Natural killer cell treated with Interleukin-12 subunit alpha and Interleukin-12 subunit beta and Interleukin-15 and Interleukin-18, amount 100 ng/mL, for 72 hours (primary cell): ENCODE results near the gene AKR1B15. TPM values are rescaled to one million over a fixed set of nuclear protein-coding genes. Genes with fewer than 3 reads are reported as not detected.

Experiments used
- ATAC-seq, 2 donors: fragments of 150-1000 bp; cut with Tn5 transposase in 1 of 2; sonication (Bioruptor Pico), chemical (Tn5 transposase) in 1 of 2; 2 replicates each; pipeline ENCODE4 v1.10.0; 2021
- DNase-seq: peaks from one replicate; pipeline ENCODE4 v3.0.0; 2022; ENCODE audit warnings: low spot score
- H3K27ac Mint-ChIP-seq, 2 donors: 1 replicate in 1 of 2; 2 replicates in 1 of 2; pipeline ENCODE4 v1.8.0; 2022; ENCODE audit warnings: mixed read lengths in 2 of 2, mild to moderate bottlenecking in 1 of 2, moderate library complexity in 1 of 2
- H3K27me3 Mint-ChIP-seq, 2 donors: 1 replicate in 1 of 2; 2 replicates in 1 of 2; pipeline ENCODE4 v1.8.0; 2022; ENCODE audit warnings: mixed read lengths in 2 of 2
- H3K36me3 Mint-ChIP-seq: one replicate; pipeline ENCODE4 v1.8.0; 2022; ENCODE audit warnings: mixed read lengths
- H3K4me1 Mint-ChIP-seq, 2 donors: 1 replicate in 1 of 2; 2 replicates in 1 of 2; pipeline ENCODE4 v1.8.0; 2022; ENCODE audit warnings: low read depth in 2 of 2, mixed read lengths in 2 of 2, mild to moderate bottlenecking in 1 of 2
- H3K4me3 Mint-ChIP-seq: one replicate; pipeline ENCODE4 v1.8.0; 2022; ENCODE audit warnings: mixed read lengths
- H3K9me3 Mint-ChIP-seq: 2 replicates; pipeline ENCODE4 v1.8.0; 2022; ENCODE audit warnings: mixed read lengths
- total RNA-seq, 2 donors: library from RNA; stranded (reverse); gene quantifications; one replicate each; pipeline ENCODE4 v1.2.3, GENCODE V29; 2022

Gene AKR1B15
- total RNA-seq, 2 donors from 2014 or later = not detected

DNA sequence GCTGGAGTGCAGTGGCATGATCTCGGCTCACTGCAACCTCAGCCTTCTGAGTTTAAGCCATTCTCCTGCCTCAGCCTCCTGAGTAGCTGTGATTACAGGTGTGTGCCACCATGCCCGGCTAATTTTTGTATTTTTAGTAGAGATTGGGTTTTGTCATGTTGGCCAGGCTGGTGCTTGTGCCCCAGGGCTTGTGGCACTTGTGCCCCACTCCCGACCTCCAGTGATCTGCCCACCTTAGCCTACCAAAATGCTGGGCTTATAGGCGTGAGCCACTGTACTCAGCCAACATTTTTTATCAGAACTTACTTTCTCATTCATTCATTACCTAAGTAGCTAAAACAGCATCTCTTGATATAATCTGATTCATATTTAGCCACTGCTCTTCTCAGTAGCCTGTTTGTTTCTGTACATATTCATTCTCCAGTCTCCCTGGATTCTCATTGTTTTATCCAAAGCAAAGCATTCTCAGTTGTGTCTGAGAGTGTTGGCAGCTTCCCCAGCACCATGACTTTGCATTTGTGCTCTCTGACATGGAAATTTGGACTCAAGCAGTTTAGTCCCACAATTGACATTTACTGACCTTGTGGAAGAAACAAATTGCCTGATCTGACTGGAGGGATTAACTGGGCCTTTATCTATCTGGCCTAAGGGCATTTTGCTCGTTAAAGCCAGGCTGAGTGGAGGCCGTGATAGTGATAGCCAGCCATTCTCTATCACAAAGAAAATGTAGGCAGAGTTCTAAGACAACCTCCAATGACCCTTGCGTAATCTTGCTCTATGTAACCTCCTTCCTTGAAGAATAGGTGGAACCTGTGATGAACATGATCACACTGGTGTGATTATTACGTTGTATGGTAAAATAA lies 44.9 kb downstream of the AKR1B15 start:
- no peaks in the 10 kb centered on the region for H3K4me1 Mint-ChIP-seq
- H3K27me3 Mint-ChIP-seq = peaks cover 9 to 36% of the 10 kb centered on the region in 2 donors
- peaks cover 4% of the 10 kb centered on the region for H3K9me3 Mint-ChIP-seq
- DNase-seq = no peak
- peaks cover 2% of the 10 kb centered on the region for H3K36me3 Mint-ChIP-seq
- no peak overlapping the region for H3K4me3 Mint-ChIP-seq
- no peak for ATAC-seq
- no peak overlapping the region for H3K27ac Mint-ChIP-seq

DNA sequence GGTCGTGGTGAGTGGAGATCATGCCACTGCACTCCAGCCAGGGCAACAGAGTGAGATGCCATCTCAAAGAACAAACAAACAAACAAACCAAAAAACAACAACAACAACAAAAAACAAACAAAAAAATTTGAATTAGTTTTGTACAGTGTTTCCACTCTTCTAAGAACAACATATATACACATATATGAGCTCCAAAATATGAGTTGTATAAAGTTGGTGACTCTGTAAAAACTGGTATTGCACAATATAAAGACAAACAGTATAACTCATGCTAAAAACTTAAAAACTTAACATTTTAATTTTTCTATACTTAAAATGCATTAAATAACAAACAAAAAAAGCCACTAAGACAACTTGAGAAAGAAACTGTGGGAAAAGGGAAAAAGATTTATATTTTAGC lies 46.0 kb downstream of the AKR1B15 start:
- H3K4me1 Mint-ChIP-seq = no peaks in the 10 kb centered on the region
- H3K27me3 Mint-ChIP-seq = peaks cover 13 to 38% of the 10 kb centered on the region in 2 donors
- H3K36me3 Mint-ChIP-seq = peaks cover 7% of the 10 kb centered on the region
- peaks cover 4% of the 10 kb centered on the region for H3K9me3 Mint-ChIP-seq
- ATAC-seq = no peak
- H3K4me3 Mint-ChIP-seq = no peak overlapping the region
- H3K27ac Mint-ChIP-seq = no peak overlapping the region
- DNase-seq = no peak

DNA sequence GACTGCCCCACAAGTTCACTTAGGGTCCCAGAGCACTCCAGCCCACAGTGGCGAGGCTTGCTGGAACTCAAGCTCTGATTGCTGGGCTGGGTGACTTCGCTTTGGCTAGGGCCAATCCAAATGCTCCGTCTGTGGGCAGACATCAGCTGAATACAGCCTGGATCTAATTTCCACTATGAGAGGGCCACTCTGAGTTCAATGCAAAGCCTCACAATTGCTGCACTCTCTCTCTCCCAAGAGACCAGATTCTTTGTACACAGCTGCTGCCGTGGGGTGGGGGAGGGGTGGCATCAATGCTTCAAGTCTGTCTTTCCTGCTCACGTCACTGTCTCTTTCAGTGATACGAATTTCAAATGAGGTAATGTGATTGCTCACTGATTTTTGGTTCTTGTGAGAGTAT lies 50.5 kb downstream of the AKR1B15 start:
- no peaks in the 10 kb centered on the region for H3K4me1 Mint-ChIP-seq
- H3K27me3 Mint-ChIP-seq = peaks cover 26 to 38% of the 10 kb centered on the region in 2 donors
- H3K27ac Mint-ChIP-seq = no peak overlapping the region
- peaks cover 7% of the 10 kb centered on the region for H3K36me3 Mint-ChIP-seq
- no peaks in the 10 kb centered on the region for H3K9me3 Mint-ChIP-seq
- ATAC-seq (no peak), DNase-seq (no peak)
- no peak overlapping the region for H3K4me3 Mint-ChIP-seq

DNA sequence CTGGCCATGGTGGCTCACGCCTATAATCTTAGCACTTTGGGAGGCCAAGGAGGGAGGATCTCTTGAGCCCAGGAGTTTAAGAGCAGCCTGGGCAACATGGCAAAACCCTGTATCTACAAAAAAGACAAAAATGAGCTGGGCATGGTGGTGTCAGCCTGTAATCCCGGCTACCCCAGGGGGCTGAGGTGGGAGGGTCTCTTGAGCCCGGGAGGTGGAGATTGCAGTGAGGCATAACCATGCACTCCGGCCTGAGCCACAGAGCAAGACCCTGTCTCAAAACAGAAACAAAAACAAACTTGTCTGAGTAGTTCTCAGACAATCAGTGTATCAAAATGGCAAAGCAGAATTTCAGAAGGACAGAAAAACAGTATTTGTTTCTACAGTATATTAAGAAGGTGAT lies 52.5 kb downstream of the AKR1B15 start:
- DNase-seq = no peak
- H3K27me3 Mint-ChIP-seq = peaks cover 31 to 46% of the 10 kb centered on the region in 2 donors
- ATAC-seq = no peak
- H3K27ac Mint-ChIP-seq = no peak overlapping the region
- peaks cover 7% of the 10 kb centered on the region for H3K36me3 Mint-ChIP-seq
- H3K9me3 Mint-ChIP-seq = no peaks in the 10 kb centered on the region
- peaks cover 2 to 3% of the 10 kb centered on the region in 2 donors for H3K4me1 Mint-ChIP-seq
- H3K4me3 Mint-ChIP-seq = no peak overlapping the region

DNA sequence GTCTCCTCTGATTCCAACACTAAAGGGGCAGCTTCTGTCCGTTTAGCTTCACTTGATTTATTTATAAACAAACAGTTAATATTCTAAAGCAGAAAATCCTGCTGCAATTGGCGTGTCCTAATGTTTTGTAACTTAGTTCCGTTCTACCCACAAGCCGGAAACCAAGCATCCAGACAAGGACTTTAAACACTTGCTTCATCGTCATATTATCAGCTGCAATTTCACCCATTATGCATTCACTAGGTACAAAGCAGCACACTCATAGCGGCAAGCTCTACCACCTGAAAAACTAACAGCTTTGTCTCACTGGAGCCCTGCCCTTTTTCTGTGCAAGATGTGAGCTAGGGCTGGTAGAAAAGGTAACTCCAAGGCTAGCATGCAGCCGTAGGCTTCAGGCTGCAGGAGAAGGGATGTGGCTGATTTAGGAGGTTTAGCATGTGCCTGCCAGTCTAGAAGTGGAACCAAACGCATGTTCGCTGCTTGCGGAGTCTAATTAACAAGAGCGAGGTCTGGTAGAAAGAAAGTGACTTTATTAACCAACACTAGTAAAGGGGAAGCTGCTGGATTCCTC lies 54.1 kb downstream of the AKR1B15 start:
- Mint-ChIP-seq H3K9me3 (no peaks in the 10 kb centered on the region), H3K27me3 (peaks cover 29 to 35% of the 10 kb centered on the region in 2 donors), H3K27ac (no peak overlapping the region), H3K4me3 (no peak overlapping the region), H3K36me3 (peaks cover 7% of the 10 kb centered on the region), H3K4me1 (peaks cover 3 to 6% of the 10 kb centered on the region in 2 donors)
- DNase-seq (no peak), ATAC-seq (no peak)

DNA sequence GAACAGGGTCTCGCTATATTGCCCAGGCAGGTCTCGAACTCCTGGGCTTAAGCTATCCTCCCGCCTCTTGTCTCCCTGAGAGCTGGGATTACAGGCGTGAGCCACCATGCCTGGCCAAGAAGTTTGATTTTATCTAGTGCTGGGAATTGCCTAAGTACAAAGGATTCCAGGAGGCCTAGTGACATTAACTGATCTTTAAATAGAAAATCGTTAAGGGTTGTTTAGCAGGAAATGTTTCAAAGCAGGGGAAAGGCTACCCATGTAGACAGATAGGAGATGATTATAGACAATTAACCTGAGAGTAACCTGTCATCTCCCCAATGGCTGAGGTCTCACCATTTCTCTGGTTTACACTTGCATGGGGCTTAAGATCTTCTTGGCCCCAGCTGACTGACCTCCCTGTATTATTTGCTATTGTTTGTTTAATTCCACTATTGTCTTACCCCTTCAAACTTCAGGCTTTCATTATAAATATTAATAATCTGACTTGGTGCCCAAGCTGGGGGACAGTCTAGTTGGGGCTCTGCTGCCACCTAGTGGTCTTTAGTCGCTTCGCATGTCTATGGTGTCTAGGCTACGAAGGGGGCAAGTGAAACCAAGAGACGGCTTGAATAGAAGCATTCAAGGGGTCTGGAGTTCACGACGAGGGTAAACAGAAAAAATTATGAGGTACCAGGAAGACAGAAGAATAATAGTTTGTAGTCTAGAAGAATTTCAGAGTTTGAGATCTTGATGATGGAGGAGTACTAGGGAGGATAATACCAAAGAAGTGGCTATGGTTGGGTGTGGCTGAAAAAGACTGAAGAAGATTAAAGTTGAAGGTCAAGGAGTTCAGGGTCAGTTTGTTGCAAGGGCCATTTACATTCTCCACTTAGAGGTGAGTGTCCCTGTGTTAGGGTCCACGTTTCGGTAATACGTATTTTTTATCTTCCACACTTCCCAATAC lies 57.3 kb downstream of the AKR1B15 start:
- Mint-ChIP-seq H3K27me3 (peaks cover 32 to 34% of the 10 kb centered on the region in 2 donors), H3K9me3 (no peaks in the 10 kb centered on the region), H3K36me3 (no peaks in the 10 kb centered on the region), H3K27ac (no peak overlapping the region), H3K4me1 (peaks cover 3 to 6% of the 10 kb centered on the region in 2 donors), H3K4me3 (peak overlapping the region; percentile 23)
- DNase-seq (no peak), ATAC-seq (peak; percentile 81 to 87)

DNA sequence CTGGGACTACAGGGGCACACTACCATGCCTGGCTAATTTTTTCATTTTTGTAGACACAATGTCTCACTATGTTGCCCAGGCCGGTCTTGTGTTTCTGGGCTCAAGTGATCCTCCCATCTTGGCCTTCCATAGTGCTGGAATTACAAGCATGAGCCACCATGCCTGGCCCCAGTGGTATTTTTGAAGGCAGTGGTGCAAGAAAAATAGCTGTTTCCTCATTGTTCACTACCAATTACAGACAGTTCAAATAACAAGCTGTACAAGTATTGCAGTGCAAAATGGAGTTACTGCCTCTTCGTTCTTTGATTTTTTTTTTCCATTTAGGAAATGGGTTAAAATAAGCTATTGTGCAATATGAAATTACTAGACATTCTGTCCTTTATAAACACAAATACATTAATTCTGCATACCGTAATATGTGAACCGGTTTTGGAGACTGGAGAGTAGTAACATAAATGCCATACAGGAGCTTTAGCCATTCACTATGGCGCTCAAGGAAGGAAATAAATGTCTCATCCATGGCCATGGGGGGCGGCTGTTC lies 62.8 kb downstream of the AKR1B15 start:
- no peaks in the 10 kb centered on the region for H3K9me3 Mint-ChIP-seq
- H3K4me1 Mint-ChIP-seq = peaks cover 0 to 10% of the 10 kb centered on the region in 2 donors
- DNase-seq (no peak), ATAC-seq (no peak)
- no peak overlapping the region for H3K4me3 Mint-ChIP-seq
- H3K27ac Mint-ChIP-seq = no peak overlapping the region
- H3K36me3 Mint-ChIP-seq = no peaks in the 10 kb centered on the region
- peaks cover 22 to 34% of the 10 kb centered on the region in 2 donors for H3K27me3 Mint-ChIP-seq

DNA sequence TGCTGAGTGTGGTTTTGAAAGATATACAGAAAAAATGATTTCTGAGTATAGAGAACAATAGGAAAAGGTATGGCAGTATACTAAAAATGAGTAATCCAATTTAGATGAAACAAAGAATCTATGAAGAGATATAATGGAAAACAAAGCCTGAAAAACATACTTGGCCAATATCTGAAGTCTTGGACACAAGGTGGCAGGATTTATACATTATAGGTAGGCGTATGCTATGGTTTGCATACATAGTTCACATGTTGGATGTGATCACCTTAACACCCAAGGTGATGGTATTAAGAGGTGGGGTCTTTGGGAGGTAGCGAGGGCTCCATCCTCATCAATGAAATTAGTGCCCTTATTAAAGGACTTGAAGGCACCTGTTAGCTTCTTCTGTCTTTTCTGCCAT lies 63.3 kb downstream of the AKR1B15 start:
- ATAC-seq = no peak
- H3K36me3 Mint-ChIP-seq = no peaks in the 10 kb centered on the region
- no peak overlapping the region for H3K4me3 Mint-ChIP-seq
- no peak for DNase-seq
- peaks cover 0 to 9% of the 10 kb centered on the region in 2 donors for H3K4me1 Mint-ChIP-seq
- H3K27ac Mint-ChIP-seq = no peak overlapping the region
- H3K9me3 Mint-ChIP-seq = no peaks in the 10 kb centered on the region
- H3K27me3 Mint-ChIP-seq = peaks cover 25 to 38% of the 10 kb centered on the region in 2 donors

DNA sequence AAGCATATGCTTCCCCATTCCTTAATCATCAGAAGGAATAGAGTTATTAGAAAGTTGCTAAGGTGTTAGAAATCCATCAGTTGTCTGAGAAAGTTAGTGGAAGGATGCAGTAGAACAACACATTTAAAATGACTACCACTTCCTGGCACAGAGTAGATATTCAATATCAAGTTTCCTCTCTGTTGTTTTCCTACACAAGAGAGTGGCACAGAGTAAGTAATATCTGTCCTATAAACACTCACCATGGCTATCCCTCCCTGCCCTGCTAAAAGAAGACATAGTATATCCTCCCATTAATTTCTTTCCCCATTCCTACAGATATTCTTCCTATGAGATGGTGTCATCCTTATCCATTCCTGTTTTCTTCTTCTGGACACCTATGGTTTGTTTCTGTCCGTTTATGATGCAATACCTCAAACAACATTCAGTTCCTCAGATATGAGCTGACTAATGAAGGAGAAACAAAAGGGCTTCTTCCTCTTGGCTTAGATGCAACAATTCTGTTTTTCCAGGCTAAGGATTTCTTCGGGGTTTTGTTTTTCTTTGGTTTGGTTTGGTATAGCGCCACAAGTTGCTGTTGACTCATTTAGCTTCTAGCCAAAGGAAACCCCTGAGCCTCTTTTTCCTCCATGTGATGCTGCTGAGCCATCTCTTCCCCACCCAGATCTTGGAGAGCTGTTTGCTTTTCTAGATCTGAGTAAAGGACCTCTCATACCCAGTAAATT lies 64.9 kb downstream of the AKR1B15 start:
- H3K4me1 Mint-ChIP-seq = peaks cover 0 to 9% of the 10 kb centered on the region in 2 donors
- H3K27me3 Mint-ChIP-seq = peaks cover 23 to 39% of the 10 kb centered on the region in 2 donors
- H3K9me3 Mint-ChIP-seq = no peaks in the 10 kb centered on the region
- no peaks in the 10 kb centered on the region for H3K36me3 Mint-ChIP-seq
- no peak overlapping the region for H3K27ac Mint-ChIP-seq
- DNase-seq = no peak
- ATAC-seq = peak; percentile 28 to 60
- H3K4me3 Mint-ChIP-seq = peak overlapping the region; percentile 16

DNA sequence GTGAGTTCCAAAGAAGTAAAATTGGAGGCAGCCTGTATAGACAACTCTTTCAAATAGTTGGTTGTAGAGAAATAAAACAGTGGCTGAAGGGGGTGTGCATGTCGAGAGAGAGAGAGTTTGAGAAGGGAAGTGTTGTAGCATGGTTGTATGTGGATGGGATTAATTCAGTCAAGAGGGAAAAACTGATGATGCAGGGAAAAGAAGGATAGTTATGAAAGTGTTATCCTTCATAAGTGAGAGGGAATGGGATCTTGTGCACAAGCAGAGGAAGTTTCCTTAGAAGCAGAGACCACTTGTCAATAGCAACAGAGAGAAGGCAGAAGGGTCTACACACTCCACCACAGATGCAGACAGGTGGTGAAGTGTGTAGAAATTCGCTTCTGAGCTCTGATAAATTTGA lies 67.7 kb downstream of the AKR1B15 start:
- no peak overlapping the region for H3K4me3 Mint-ChIP-seq
- H3K27ac Mint-ChIP-seq = no peak overlapping the region
- DNase-seq (no peak), ATAC-seq (no peak)
- H3K27me3 Mint-ChIP-seq = peaks cover 22 to 42% of the 10 kb centered on the region in 2 donors
- H3K4me1 Mint-ChIP-seq = peaks cover 0 to 9% of the 10 kb centered on the region in 2 donors
- no peaks in the 10 kb centered on the region for H3K9me3 Mint-ChIP-seq
- no peaks in the 10 kb centered on the region for H3K36me3 Mint-ChIP-seq

DNA sequence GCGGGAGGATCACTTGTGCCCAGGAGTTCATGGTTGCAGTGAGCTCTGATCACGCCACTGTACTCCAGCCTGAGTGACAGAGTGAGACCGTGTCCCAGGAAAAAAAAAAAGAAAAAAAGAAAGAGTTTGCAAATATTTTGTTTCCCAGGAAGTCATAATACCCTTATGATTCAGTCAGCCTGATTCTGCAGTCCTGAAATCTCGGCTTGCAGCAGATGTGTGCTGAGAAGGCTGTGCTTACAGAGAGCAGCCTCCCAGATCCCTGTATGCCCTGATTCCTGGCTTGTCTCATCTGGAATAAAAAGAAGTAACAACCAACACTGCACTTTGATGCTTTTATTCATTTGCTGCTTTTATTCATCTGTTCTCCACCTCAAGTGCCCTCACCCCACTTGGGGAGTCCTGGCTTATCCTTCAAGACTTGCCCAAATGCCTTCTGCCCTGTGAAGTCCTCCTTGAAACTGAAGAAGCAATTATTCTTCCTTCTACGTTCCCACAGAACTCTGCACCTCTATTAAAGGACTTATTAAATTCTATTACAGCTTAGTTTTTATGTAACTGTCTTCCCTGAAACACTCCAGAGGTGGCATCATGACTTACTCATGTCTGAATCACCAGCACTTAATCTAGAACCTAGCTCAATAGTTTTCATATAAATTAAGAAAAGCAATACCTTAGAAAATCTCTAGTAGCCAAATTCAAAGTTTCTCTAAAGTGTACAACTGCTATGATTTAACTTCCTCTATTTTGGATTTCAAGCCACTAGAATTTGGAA lies 70.0 kb downstream of the AKR1B15 start:
- no peak for DNase-seq
- H3K27ac Mint-ChIP-seq = no peak overlapping the region
- peaks cover 0 to 5% of the 10 kb centered on the region in 2 donors for H3K4me1 Mint-ChIP-seq
- H3K9me3 Mint-ChIP-seq = no peaks in the 10 kb centered on the region
- peaks cover 31 to 55% of the 10 kb centered on the region in 2 donors for H3K27me3 Mint-ChIP-seq
- H3K36me3 Mint-ChIP-seq = no peaks in the 10 kb centered on the region
- H3K4me3 Mint-ChIP-seq = no peak overlapping the region
- ATAC-seq = no peak

DNA sequence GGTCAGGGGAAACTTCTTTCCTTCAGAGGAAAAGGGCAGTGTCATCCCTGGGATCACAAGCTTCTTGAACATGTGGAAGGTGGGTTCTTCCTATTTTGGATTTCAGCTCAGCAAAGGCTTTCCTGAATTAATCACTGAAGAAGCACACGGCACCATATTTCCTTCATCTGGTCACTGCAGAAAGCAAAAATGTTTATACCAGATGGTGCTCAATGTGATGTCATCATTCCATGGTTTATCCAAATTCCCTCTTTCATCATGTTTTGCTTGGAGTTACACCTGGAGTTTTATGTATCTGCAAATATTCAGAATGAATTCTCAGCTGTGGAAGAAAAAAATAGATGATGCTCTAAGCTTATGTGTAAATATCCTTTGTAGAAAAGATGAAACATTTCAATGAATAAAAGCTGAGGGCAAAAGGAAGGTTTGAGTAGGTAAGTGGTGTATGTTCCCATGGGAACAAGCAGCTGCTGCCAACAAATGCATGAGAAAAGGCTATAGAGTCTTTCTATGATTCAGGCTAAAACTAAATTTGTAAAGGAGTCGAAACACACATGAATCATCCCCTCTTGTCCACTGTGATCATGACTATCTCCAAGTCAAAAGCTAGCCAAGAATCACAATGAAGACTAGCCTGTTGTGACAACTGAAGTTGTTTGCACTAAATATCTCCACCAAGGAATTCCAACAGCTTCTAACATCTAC lies 70.9 kb downstream of the AKR1B15 start:
- peaks cover 34 to 60% of the 10 kb centered on the region in 2 donors for H3K27me3 Mint-ChIP-seq
- ATAC-seq = no peak
- H3K36me3 Mint-ChIP-seq = no peaks in the 10 kb centered on the region
- H3K4me1 Mint-ChIP-seq = no peaks in the 10 kb centered on the region
- H3K4me3 Mint-ChIP-seq = no peak overlapping the region
- DNase-seq = no peak
- H3K9me3 Mint-ChIP-seq = no peaks in the 10 kb centered on the region
- H3K27ac Mint-ChIP-seq = no peak overlapping the region
